Measurements from ENCODE around the gene AMY2A. TPM values are rescaled to one million over a fixed set of nuclear protein-coding genes. Genes with fewer than 3 reads are reported as not detected.
"Not testable (repeated sequence)": the region's sequence is repeated elsewhere in the genome, so short reads cannot be mapped to it uniquely, and the experiment has no call there.

AMY2A gene
- not detected for total RNA-seq

DNA sequence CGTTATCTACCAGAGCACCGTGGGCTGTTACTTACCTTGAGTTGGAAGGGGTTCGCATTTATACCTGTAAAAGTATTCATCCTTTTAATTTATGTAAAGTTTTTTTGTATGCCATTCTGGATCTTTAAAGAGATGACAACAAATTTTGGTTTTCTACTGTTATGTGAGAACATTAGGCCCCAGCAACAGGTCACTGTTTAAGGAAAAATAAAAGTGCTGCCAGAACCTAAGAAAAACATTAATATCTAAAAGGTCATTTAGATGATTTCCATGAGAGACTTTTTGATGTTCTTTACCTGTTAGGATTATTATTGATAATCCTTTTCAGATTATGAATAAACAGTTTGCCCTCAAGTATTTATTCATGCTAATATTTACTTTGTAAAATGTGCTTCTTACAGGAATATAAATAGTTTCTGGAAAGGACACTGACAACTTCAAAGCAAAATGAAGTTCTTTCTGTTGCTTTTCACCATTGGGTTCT lies at the start of gene AMY2A:
AMY2A (plus strand) TSS at position 434 of the 484 bp plus-strand sequence; CDS start at position 448, 14 bp downstream.
- not testable (repeated sequence) for DNase-seq

GRCh38 chr1:103569493-103569892 lies 47.7 kb upstream of the AMY2A start:
- DNase-seq = no peak

GRCh38 chr1:103571289-103571688 lies 45.9 kb upstream of the AMY2A start, which contains the start of gene AMY2B:
Gene AMY2B, plus strand, starts transcription at chr1:103571589. Its CDS starts 14 bp downstream, at chr1:103571603.
- DNase-seq = not testable (repeated sequence)

- DNase-seq = no peak
These were observed 41.2 kb upstream of the AMY2A start for GRCh38 chr1:103576065-103576464.

DNA sequence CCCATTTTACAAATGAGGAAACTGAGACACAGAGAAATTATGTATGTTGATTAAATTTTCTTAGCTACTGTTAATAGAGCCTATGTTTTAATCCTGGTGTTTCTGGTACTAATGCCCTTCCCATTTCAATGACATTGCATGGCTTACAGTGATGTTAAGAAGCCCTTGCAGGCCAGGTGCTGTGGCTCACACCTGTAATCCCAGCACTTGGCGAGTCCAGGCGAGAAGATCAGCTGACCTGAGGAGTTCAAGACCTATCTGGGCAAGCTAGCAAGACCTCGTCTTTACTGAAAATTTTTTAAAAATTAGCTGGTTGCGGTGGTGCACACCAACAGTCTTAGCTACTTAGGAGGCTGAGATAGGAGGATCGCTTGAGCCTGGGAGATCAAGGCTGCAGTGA lies 40.4 kb upstream of the AMY2A start:
- DNase-seq = not testable (repeated sequence)

DNA sequence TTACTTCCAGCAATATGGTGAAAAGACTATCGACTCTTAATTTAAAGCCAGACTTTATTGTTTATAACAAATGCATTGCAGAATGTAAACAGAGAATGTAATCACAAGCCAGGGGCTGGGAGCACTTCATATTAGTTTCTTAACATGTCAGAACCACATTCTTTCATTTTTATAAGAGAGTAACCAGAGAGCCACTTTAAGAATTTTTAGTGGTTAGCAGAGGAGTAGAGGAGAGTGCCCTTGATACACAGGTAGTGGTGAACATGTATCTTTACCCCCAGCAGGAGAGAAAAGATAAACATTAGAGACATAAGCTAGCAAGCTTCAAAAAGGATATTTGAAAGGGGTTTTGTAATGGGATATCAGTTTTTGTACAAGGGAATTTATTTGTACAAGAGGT lies 34.8 kb upstream of the AMY2A start:
- DNase-seq = no peak

DNA sequence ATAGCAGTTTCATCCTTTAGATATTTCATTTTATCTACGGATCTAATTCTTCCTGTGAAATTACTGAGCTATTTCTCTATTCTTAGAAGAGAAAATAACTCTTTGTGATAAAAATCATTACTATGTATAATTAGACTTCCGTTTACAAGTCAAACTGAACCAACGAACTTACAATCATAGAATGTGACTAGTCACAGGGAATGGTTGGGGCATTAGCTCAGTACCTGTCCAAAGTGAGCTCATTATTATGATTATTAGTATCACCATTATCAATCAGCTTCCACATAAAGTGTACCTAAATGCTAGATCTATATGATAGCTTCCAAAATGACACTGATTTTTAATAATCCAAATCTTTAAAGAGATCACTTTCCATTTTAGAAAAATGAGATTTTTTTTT lies 33.3 kb upstream of the AMY2A start:
- DNase-seq = no peak

GRCh38 chr1:103584537-103584936 lies 32.7 kb upstream of the AMY2A start:
- DNase-seq = no peak

- not testable (repeated sequence) for DNase-seq
These were observed 14.5 kb upstream of the AMY2A start for GRCh38 chr1:103602740-103603139.

DNA sequence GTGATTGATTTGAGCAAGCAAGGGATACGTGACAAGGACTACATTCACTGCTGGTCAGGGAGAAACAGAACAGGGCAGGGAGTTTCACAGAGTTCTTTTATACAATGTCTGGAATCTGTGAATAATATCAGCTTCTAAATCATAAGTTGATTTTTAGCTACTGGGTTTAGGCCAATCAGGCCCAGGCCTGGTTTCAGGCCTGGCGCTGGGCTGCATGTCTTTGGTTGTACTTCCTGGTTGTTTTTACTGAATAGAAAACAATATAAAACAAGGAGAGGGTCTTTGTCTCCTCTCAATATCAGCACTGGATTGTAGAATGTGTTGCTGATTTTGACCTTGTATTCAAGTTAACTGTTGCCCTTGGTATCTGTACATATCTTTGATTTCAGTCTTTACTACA lies 865 bp upstream of the AMY2A start:
- no peak for DNase-seq

- not testable (repeated sequence) for DNase-seq
These were observed 10.2 kb downstream of the AMY2A start for GRCh38 chr1:103627436-103627835.

GRCh38 chr1:103641194-103641593 lies 24.0 kb downstream of the AMY2A start:
- not testable (repeated sequence) for DNase-seq

DNA sequence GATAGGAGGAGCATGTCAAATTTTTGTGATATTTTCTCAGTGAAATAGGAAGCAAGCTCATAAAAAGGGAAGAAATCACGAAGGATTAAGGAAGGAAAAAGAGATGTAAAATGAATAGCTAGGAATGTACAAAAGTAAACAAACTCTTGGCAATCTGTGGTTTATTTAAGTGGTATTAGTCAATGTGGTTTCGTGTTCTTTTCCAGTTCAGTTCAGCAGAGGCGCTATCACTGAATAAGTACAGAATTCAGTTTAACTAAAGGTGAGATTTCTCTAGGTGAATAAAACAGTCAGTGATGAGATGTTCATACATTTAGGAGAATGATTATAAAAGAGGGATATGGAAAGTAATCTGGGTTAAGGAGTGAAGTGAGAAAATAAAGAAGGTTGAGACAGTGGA lies 26.7 kb downstream of the AMY2A start:
- not testable (repeated sequence) for DNase-seq

GRCh38 chr1:103650305-103650704 lies 33.1 kb downstream of the AMY2A start:
- DNase-seq = not testable (repeated sequence)

GRCh38 chr1:103650889-103651288 lies 33.7 kb downstream of the AMY2A start:
- not testable (repeated sequence) for DNase-seq

DNA sequence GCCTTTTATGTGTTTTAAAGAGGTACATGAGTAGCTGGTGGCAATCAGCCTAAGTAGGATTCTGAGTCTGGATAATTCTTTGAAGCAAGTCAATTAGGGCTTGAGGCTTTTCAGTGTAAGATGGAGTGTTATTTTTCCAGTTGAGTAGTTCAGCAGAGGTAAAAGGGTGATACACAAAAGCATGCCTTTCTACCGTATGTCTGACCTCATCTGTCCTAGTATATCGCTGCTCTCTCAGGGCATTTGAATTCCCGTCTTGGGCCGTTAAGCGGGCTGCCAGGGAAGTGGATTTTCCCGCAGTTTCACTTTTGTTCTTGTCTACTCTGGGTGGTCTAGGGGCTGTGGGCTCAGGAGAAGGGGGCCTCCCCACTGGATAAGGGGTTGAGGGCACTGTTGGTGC lies 36.9 kb downstream of the AMY2A start:
- not testable (repeated sequence) for DNase-seq

- not testable (repeated sequence) for DNase-seq
These were observed 38.2 kb downstream of the AMY2A start, which contains the start of gene AMY1A for GRCh38 chr1:103655460-103655859. Gene AMY1A, plus strand, starts transcription at chr1:103655760. Its CDS starts 571 bp downstream, at chr1:103656331.

Small RNA genes within 50 kb of the gene (small RNA-seq; reads per million reads assigned to genes)
- not detected for gene AC105272.1 (ENCODE audit: low replicate concordance)

Other genes starting within 250 kb of the AMY2A start
- gene RNPC3, start 91.7 kb upstream of the AMY2A start, total RNA-seq = 14.3 TPM
- 20.8 TPM for gene AMY2B, start 45.8 kb upstream of the AMY2A start, total RNA-seq
- gene AMY1A, start 38.3 kb downstream of the AMY2A start, total RNA-seq = not detected
- gene AMY1B, start 78.8 kb downstream of the AMY2A start, total RNA-seq = not detected
- gene AMY1C, start 132.5 kb downstream of the AMY2A start, total RNA-seq = not detected